ENCODE data around the gene SEPTIN2. TPM values are rescaled to one million over a fixed set of nuclear protein-coding genes. Genes with fewer than 3 reads are reported as not detected.

The SEPTIN2 gene
- total RNA-seq, 1 experiment from 2014 or later = 271 TPM

DNA sequence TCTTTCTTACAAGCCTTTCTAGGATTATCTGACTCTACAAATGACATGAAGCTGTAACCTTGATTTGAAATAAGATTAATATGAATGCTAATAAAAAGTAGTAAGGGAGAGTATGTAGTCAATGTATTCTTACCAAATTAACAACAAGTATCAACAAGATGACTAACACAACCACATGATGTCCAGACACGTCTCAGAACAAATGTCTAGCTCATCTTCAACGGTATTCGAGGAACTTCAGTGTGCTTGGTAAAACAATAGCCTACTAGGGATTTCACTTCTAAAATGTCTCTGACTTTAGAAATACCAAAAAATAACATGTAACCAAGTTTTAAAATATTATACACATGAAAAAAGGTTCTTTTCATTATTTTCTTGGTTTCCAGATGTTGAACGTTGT is 3.6 kb upstream of the SEPTIN2 start:
- no peaks in the 10 kb centered on the region for H3K9me3 Mint-ChIP-seq (ENCODE audit: unreplicated experiment)
- H3K27ac Mint-ChIP-seq (ENCODE audit: low read depth, unreplicated experiment) = peak overlapping the region; percentile 89
- CTCF ChIA-PET = interaction anchor here (0.8 to 0.9 kb wide), 2 partner anchors 11 to 23 kb away, joined by 3 read pairs; no protein-coding TSS in a partner anchor
- no peaks in the 10 kb centered on the region for H3K27me3 Mint-ChIP-seq (ENCODE audit: insufficient read depth, unreplicated experiment)
- TF ChIP-seq, protein P1, sequence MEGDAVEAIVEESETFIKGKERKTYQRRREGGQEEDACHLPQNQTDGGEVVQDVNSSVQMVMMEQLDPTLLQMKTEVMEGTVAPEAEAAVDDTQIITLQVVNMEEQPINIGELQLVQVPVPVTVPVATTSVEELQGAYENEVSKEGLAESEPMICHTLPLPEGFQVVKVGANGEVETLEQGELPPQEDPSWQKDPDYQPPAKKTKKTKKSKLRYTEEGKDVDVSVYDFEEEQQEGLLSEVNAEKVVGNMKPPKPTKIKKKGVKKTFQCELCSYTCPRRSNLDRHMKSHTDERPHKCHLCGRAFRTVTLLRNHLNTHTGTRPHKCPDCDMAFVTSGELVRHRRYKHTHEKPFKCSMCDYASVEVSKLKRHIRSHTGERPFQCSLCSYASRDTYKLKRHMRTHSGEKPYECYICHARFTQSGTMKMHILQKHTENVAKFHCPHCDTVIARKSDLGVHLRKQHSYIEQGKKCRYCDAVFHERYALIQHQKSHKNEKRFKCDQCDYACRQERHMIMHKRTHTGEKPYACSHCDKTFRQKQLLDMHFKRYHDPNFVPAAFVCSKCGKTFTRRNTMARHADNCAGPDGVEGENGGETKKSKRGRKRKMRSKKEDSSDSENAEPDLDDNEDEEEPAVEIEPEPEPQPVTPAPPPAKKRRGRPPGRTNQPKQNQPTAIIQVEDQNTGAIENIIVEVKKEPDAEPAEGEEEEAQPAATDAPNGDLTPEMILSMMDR (IDR thresholded peaks at IDR 0.05; ENCODE audit: unreplicated experiment) = no peak
- H3K36me3 Mint-ChIP-seq (ENCODE audit: insufficient read depth, unreplicated experiment) = peaks cover 16% of the 10 kb centered on the region
- peak overlapping the region; percentile 3 for H3K4me3 Mint-ChIP-seq (ENCODE audit: unreplicated experiment)
- POLR2A ChIA-PET = interaction anchor here (0.6 to 13.7 kb wide), 12 partner anchors 8 to 206 kb away, joined by 3 to 263 read pairs (median 4); no protein-coding TSS in a partner anchor
- no TSS peak for BruUV-seq (replicated peaks)
- intact Hi-C loops (cut with micrococcal nuclease) = no loop called here
- peak; percentile 63 for DNase-seq (ENCODE audit: unreplicated experiment)
- peaks cover 45% of the 10 kb centered on the region for H3K4me1 Mint-ChIP-seq (ENCODE audit: insufficient read depth, unreplicated experiment)

DNA sequence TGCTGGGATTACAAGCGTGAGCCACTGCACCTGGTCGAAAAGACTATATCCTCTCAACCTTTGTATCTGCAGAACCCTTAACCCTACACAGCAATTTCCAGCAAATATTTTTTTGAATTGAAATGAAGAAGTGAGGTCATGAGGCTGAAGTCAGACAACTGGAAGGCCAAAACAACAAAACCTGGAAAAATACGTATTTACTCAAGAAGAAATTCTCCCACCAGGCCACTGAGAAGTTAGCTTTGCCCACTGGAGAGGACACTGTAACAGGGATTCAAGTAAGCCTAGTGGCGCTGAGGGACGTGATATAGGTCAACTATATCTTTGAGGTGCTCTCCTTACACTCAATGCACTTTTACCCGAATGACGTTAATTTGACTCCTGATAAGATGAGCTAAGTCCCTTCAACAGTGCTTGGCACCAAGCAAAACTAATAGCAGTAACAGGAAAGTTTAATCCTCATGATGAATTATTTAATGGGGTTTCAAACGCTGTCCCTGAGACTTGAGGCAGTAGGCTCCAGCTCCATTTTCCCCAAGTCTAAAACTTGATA is 2.1 kb upstream of the SEPTIN2 start:
- Mint-ChIP-seq H3K36me3 (ENCODE audit: insufficient read depth, unreplicated experiment) (peaks cover 23% of the 10 kb centered on the region), H3K27ac (ENCODE audit: low read depth, unreplicated experiment) (peak overlapping the region; percentile 100), H3K9me3 (ENCODE audit: unreplicated experiment) (no peaks in the 10 kb centered on the region), H3K4me1 (ENCODE audit: insufficient read depth, unreplicated experiment) (peaks cover 47% of the 10 kb centered on the region), H3K4me3 (ENCODE audit: unreplicated experiment) (peak overlapping the region; percentile 98), H3K27me3 (ENCODE audit: insufficient read depth, unreplicated experiment) (no peaks in the 10 kb centered on the region)
- ChIA-PET POLR2A (interaction anchor here (0.9 to 13.7 kb wide), 11 partner anchors 11 to 727 kb away, joined by 3 to 263 read pairs (median 8); partner anchors contain the start of genes CAPN10, ING5 and SNED1), CTCF (interaction anchor here (0.6 to 2.4 kb wide), 4 partner anchors 18 to 266 kb away, joined by 3 to 10 read pairs (median 4); no protein-coding TSS in a partner anchor)
- intact Hi-C loops (cut with micrococcal nuclease) = loop anchor here (2.0 kb wide), 2 partner anchors 21 to 41 kb away; no protein-coding TSS in a partner anchor
- no TSS peak for BruUV-seq (replicated peaks)
- TF ChIP-seq, protein P1 (IDR thresholded peaks at IDR 0.05; ENCODE audit: unreplicated experiment) = no peak
- DNase-seq (ENCODE audit: unreplicated experiment) = no peak

DNA sequence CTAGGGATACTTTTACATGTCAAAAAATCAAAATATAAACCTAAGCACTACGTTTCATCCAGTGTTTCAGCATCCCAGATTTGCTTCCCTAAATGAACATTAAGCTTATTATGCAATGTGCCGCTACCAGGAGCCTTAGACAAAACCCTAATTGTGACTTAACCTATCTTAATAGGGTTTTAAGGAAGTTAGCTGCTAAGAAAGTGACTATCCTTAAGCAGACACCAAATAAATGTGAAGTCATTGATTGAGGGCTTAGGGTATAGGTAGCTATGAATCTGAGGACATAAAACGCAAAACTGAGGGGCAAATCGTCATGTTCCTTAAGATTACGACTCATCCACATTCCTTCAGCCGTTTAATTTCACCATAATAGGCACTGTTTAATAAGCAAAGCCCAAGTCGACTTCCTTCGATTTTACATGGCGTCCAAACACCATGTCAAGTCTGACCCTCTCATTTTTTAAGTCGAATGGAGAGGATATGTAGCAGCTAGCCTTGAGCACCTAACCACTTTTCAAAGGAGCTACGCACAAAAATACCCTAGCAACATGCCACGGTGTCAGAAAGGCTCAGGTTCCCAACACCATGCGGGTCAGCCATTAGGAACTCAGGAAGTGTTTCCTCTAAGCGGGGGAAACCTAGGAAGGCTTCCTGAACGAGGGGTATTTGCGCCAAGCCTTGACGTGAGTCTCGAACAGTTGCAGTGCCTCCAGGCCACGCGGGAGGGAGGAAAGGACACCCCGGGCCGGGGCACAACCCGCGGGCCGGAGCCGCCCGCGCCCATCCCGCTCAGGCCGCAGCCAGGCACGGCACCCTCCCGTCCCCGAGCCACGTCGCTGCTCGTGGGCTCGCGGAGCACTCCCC is 1.3 kb upstream of the SEPTIN2 start:
- peaks cover 21% of the 10 kb centered on the region for H3K36me3 Mint-ChIP-seq (ENCODE audit: insufficient read depth, unreplicated experiment)
- BruUV-seq (replicated peaks) = TSS peak; percentile 61
- no peaks in the 10 kb centered on the region for H3K27me3 Mint-ChIP-seq (ENCODE audit: insufficient read depth, unreplicated experiment)
- DNase-seq (ENCODE audit: unreplicated experiment) = peak; percentile 59
- intact Hi-C loops (cut with micrococcal nuclease) = loop anchor here (2.0 kb wide), 2 partner anchors 22 to 42 kb away; no protein-coding TSS in a partner anchor
- H3K27ac Mint-ChIP-seq (ENCODE audit: low read depth, unreplicated experiment) = peak overlapping the region; percentile 100
- ChIA-PET POLR2A (interaction anchor here (0.9 to 13.7 kb wide), 21 partner anchors 8 to 728 kb away, joined by 3 to 263 read pairs (median 5); partner anchors contain the start of genes CAPN10, DTYMK and ING5), CTCF (interaction anchor here (0.6 to 2.4 kb wide), 8 partner anchors 17 to 807 kb away, joined by 3 to 10 read pairs (median 4); partner anchors contain the start of gene PPP1R7)
- TF ChIP-seq, protein P1 (IDR thresholded peaks at IDR 0.05; ENCODE audit: unreplicated experiment) = no peak
- no peaks in the 10 kb centered on the region for H3K9me3 Mint-ChIP-seq (ENCODE audit: unreplicated experiment)
- peaks cover 39% of the 10 kb centered on the region for H3K4me1 Mint-ChIP-seq (ENCODE audit: insufficient read depth, unreplicated experiment)
- H3K4me3 Mint-ChIP-seq (ENCODE audit: unreplicated experiment) = peak overlapping the region; percentile 98

Measured in MCF 10A (cell line).